ENCODE measurements around the gene TRAF3IP1. TPM values are rescaled to one million over a fixed set of nuclear protein-coding genes. Genes with fewer than 3 reads are reported as not detected.
"Not testable (repeated sequence)": the region's sequence is repeated elsewhere in the genome, so short reads cannot be mapped to it uniquely, and the experiment has no call there.

The TRAF3IP1 gene
- polyA plus RNA-seq, 1 donor from 2014 or later, result 12.5 TPM

GRCh38 chr2:238308177-238308576 is 12.1 kb upstream of the TRAF3IP1 start:
- no peak for TF ChIP-seq EZH2 (IDR thresholded peaks at IDR 0.05; ENCODE audit: borderline replicate concordance, insufficient read depth, low read length, poor library complexity, severe bottlenecking)
- no peak for TF ChIP-seq EP300 (conservative IDR thresholded peaks at IDR 0.05; ENCODE audit: poor library complexity, severe bottlenecking)
- no peak for TF ChIP-seq MXI1 (conservative IDR thresholded peaks at IDR 0.05; ENCODE audit: poor library complexity, severe bottlenecking)
- TF ChIP-seq SMC3 (conservative IDR thresholded peaks at IDR 0.05; ENCODE audit: poor library complexity), result no peak
- TF ChIP-seq TAF1 (IDR thresholded peaks at IDR 0.05; ENCODE audit: low read depth), result no peak
- Histone ChIP-seq H3K79me2 (replicated peaks; ENCODE audit: insufficient read depth, low read length) (no peaks in the 10 kb centered on the region), H3K9me3 (ENCODE audit: low read length) (no peaks in the 10 kb centered on the region), H3F3A (ENCODE audit: insufficient read depth, low read length, poor library complexity, severe bottlenecking) (no peaks in the 10 kb centered on the region), H3K27me3 (ENCODE audit: insufficient read depth, low read depth, low read length) (no peaks in the 10 kb centered on the region), H2AFZ (ENCODE audit: low read depth, low read length) (no peak overlapping the region), H3K36me3 (ENCODE audit: insufficient read depth, low read length) (no peaks in the 10 kb centered on the region), H3K9ac (ENCODE audit: low read length) (no peak overlapping the region), H3K4me3 (ENCODE audit: low read length) (no peak overlapping the region), H3K27ac (ENCODE audit: low read length) (no peak overlapping the region), H3K4me2 (ENCODE audit: low read length) (no peak overlapping the region), H3K9me2 (ENCODE audit: insufficient read depth, low read length) (no peaks in the 10 kb centered on the region), H4K20me1 (ENCODE audit: insufficient read depth) (no peaks in the 10 kb centered on the region)

DNA sequence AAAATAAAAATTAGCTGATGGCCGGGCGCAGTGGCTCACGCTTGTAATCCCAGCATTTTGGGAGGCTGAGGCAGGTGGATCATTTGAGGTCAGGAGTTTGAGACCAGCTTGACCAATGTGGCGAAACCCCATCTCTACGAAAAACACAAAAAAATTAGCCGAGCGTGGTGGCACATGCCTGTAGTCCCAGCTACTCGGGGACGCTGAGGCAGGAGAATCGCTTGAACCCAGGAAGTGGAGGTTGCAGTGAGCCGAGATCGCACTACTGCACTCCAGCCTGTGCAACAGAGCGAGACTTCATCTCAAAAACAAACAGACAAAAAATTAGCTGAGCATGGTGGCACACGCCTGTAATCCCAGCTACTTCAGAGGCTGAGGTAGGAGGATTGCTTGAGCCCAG is 9.6 kb upstream of the TRAF3IP1 start:
- H4K20me1 ChIP-seq (ENCODE audit: insufficient read depth); H3K9ac ChIP-seq (ENCODE audit: low read length); H3K4me2 ChIP-seq (ENCODE audit: low read length); H3K27ac ChIP-seq (ENCODE audit: low read length); H3K4me3 ChIP-seq (ENCODE audit: low read length); H2AFZ ChIP-seq (ENCODE audit: low read depth, low read length); H3K79me2 ChIP-seq (replicated peaks; ENCODE audit: insufficient read depth, low read length); H3K27me3 ChIP-seq (ENCODE audit: insufficient read depth, low read depth, low read length); H3K9me2 ChIP-seq (ENCODE audit: insufficient read depth, low read length); H3K36me3 ChIP-seq (ENCODE audit: insufficient read depth, low read length); H3K9me3 ChIP-seq (ENCODE audit: low read length); H3F3A ChIP-seq (ENCODE audit: insufficient read depth, low read length, poor library complexity, severe bottlenecking): not testable (repeated sequence)

DNA sequence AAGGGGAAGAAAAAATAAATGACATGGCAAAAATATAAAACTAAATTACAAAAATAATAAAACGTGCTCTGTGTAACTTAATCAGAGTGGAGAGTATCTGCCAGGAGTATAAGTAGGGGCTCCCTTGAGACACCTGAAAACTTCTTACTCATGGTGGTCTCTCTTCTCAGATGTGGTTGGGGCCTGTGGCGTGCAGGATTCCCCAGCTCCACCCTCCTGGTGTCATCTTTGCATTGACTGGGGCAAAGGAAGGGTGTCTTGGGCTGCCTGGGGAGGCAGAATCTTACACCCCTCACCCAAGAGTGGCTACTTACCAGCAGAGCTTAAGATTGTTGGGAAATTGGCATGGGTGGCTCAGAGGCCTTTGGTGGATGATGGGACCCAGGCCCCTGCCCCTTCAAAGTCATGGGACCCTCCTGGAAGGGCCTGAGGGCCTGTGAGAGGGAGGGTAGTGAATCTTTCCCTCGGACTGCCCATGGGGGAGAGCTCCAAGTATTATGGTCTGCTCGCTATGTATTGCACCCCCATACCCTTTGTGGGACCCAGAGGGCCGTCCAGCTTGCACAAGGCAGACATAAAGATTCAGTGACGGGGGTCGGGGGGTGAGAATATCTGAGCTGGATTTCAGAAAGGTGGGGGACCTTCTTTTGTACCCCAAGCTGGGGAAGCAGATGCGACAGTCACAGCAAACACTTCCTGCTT is 6.9 kb upstream of the TRAF3IP1 start:
- Histone ChIP-seq H3K4me3 (ENCODE audit: low read length) (no peak overlapping the region), H4K20me1 (ENCODE audit: insufficient read depth) (no peaks in the 10 kb centered on the region), H3K9me3 (ENCODE audit: low read length) (no peaks in the 10 kb centered on the region), H3K36me3 (ENCODE audit: insufficient read depth, low read length) (no peaks in the 10 kb centered on the region), H3K9me2 (ENCODE audit: insufficient read depth, low read length) (no peaks in the 10 kb centered on the region), H3F3A (ENCODE audit: insufficient read depth, low read length, poor library complexity, severe bottlenecking) (no peaks in the 10 kb centered on the region), H3K79me2 (replicated peaks; ENCODE audit: insufficient read depth, low read length) (no peaks in the 10 kb centered on the region), H3K27me3 (ENCODE audit: insufficient read depth, low read depth, low read length) (no peaks in the 10 kb centered on the region), H3K27ac (ENCODE audit: low read length) (no peak overlapping the region), H3K9ac (ENCODE audit: low read length) (no peak overlapping the region), H2AFZ (ENCODE audit: low read depth, low read length) (no peak overlapping the region), H3K4me2 (ENCODE audit: low read length) (no peak overlapping the region)
- TF ChIP-seq EP300 (conservative IDR thresholded peaks at IDR 0.05; ENCODE audit: poor library complexity, severe bottlenecking) (no peak), REST (IDR thresholded peaks at IDR 0.05; ENCODE audit: borderline replicate concordance) (no peak)
- TF ChIP-seq, protein P1, sequence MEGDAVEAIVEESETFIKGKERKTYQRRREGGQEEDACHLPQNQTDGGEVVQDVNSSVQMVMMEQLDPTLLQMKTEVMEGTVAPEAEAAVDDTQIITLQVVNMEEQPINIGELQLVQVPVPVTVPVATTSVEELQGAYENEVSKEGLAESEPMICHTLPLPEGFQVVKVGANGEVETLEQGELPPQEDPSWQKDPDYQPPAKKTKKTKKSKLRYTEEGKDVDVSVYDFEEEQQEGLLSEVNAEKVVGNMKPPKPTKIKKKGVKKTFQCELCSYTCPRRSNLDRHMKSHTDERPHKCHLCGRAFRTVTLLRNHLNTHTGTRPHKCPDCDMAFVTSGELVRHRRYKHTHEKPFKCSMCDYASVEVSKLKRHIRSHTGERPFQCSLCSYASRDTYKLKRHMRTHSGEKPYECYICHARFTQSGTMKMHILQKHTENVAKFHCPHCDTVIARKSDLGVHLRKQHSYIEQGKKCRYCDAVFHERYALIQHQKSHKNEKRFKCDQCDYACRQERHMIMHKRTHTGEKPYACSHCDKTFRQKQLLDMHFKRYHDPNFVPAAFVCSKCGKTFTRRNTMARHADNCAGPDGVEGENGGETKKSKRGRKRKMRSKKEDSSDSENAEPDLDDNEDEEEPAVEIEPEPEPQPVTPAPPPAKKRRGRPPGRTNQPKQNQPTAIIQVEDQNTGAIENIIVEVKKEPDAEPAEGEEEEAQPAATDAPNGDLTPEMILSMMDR (IDR thresholded peaks at IDR 0.05; ENCODE audit: poor library complexity, severe bottlenecking), result no peak

All from neural cell (in vitro differentiated cells).